Measurements from ENCODE around the gene PTPRQ.

PTPRQ gene

DNA sequence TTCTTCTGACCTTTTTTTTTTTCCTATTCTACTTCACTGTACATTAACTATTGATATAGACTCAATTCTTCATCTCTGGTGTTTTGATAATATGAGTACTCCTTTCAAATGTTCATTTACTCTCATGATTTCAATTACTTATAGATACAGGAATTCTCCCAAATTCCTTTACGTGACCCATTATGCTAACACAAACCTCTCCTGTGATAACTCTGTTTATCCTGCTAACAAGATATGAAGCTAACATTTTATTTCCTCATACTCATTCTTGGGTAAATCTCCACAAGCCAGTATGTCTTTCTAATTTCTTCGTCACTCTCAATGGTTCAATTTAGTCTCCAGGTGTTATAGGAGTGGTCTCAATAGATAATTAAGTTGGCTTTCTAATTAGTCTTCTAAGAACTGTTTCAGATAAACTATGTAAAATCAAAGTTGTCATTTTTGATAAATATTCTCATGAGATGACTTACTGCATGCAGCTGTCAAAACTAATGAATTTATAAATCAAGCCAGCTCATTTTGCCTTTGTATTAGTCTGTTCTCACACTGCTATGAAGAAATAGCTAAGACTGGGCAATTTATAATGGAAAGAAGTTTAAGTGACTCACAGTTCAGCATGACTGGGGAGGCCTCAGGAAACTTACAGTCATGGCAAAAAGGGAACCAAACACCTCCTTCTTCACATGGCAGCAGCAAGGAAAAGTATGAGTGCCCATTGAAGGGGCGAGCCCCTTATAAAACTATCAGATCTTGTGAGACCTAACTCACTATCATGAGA lies 132.8 kb downstream of the PTPRQ start:
- no peak for DNase-seq

GRCh38 chr12:80580254-80580653 lies 136.2 kb downstream of the PTPRQ start:
- DNase-seq = no peak

DNA sequence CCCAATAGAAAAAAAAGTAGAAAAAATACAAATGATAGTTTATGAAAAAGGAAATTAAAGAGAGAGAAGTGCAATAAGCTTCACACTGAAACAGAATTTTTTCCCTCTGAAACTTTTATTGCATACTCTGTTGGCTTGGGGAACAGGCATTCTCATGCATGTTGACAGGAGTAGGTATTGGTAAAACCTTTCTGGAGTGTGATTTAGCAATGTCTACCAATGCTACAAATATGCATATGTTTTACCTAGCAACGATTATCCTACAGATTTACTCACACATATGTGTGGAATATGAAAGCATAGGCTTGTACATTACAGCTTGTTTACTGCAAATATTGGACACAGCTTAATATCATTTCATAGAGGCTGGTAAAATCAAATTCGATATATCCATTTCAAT lies 137.7 kb downstream of the PTPRQ start:
- no peak for DNase-seq

- DNase-seq = no peak
These were observed 138.4 kb downstream of the PTPRQ start for GRCh38 chr12:80582431-80582830.

- DNase-seq = no peak
These were observed 145.0 kb downstream of the PTPRQ start for GRCh38 chr12:80589077-80589476.

GRCh38 chr12:80590085-80590484 lies 146.1 kb downstream of the PTPRQ start:
- no peak for DNase-seq

GRCh38 chr12:80593766-80594165 lies 149.7 kb downstream of the PTPRQ start:
- no peak for DNase-seq

DNA sequence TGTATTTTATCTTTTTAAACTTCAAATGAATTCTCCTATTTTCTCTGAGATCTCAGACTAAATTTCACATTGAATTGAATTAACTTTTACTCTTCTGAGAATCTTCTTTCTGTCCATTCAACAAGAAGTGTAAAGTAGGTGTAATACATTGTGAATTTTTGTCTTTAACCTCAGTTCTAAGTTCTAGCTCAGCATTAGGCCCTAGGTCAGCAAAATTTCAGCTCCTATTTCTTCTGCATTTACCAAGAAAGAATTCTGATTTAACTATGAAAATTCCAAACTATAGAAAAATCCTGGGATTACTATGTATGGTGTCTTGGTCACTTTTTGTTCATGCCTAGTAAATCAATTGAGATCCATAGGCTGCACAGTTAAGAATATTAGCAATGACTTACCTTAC lies 152.5 kb downstream of the PTPRQ start:
- no peak for DNase-seq

DNA sequence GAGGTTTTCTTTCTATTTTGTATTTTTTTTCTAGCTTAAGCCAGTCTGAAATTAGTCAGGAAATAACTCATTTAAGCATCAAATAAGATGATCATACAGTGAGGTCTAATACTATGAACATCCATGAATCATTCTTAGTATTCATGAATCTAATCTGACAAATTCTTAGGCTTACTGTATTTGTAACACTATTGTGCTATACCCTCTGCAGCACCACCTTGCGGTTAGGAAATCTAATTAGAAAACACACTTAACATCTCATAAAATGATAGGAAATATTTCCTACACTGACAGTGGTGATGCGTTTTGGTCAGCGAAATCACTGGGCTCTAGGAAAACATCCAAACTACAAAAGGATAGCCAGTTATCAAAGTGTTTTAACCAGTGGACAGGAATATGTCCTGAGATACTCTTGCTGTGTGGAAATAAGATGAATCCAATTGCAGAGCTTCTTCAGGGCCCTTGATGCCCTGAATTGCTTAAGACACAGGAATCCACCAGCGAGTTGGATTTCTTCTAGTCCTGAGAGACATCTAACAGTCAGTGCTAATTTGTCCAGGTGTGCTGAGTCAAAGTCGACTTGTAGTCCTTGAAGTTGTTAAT lies 154.1 kb downstream of the PTPRQ start:
- DNase-seq = no peak

GRCh38 chr12:80602455-80602854 lies 158.4 kb downstream of the PTPRQ start:
- DNase-seq = no peak

- DNase-seq = no peak
These were observed 163.5 kb downstream of the PTPRQ start for GRCh38 chr12:80607361-80608135.

- DNase-seq = no peak
These were observed 173.7 kb downstream of the PTPRQ start for GRCh38 chr12:80617733-80618132.

DNA sequence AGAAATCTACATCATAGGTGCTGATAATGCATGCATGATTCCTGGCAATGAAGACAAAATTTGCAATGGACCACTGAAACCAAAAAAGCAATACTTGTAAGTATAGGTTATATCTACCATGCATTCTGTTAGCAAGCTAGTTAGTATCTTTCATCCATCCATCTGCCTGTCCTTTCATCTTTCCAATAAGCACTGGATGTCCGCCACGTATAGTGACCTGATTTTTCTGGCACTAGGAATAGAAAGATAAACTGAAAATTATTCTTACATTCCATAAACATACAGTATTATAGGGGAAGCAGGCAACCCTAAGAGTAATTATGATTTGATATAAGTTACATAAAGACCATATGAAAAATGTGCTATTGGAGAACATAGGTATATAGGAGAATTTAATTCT lies 176.2 kb downstream of the PTPRQ start:
- DNase-seq = no peak

DNA sequence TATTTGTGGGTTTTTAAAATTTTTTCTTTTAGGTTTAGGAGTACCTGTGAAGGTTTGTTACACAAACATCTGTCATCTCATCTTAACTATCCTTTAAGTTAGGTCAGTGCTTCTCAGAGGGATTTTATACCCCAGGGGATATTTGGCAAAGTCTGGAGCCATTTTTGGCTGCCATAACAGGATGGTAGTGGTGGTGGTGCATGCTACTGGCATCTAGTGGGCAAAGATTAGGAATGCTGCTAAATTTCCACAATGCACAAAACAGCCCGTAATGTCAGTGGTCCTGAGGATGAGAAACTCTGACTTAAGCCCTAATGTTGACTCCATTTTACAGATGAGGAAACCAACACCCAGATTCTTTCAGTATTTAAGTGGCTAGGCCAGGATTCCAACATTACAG lies 178.2 kb downstream of the PTPRQ start:
- no peak for DNase-seq

DNA sequence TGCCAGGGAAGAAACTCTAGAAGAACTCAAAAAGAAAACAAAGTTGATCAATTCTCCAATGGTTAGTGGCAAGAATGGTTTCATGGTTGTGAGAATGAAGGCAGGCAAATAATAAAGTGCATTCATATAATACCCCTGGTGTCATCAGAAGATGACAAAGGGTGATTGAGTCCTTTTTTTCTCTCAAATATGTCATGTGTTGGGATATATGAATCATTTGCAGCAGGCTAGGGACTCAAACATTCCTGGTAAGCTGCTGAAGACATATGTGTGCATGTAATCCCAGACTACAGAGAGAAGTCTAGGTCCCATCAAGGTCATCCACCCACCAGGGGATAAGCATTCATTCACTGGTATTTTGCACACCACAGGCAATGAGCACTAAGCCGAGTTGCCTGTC lies 181.0 kb downstream of the PTPRQ start:
- no peak for DNase-seq

DNA sequence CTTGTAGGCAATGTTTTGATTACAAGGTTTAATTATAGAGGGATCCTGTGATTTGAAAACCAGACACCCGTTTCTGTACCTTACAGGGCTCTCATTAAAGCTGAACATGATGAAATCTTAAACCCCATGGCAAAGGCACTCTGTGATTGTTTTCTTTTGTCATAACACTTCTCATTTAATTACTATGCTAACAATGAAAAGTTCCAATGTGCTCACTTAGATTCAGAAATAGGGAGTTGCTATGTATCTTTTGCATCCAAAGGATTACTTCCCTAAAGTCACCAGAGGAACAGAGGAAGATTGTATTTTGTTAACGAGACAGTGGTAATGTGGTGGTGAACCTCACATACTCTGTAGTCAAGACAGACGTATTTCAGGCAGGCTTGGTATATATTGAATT lies 181.9 kb downstream of the PTPRQ start:
- DNase-seq = no peak

GRCh38 chr12:80627782-80628181 lies 183.7 kb downstream of the PTPRQ start:
- DNase-seq = no peak

DNA sequence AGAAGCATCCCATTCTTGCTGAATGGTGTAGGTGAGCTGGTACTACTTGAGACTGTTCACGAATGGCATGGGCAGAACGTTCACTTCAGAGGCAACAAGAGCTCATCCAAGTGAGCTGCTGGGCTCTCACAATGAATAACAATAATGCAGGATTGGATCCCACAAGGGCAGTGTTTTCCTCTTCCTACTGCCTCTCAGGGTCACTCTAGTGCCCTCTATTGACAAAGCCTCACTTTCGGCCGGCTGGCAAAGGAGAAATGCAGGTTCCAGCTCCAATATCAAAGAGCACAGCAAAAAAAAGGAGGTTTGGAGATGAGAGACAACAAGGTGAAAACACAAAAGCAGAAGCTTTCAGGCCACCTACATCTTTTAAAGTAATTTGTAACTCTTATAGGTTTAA lies 188.8 kb downstream of the PTPRQ start:
- DNase-seq = no peak

GRCh38 chr12:80634903-80635302 lies 190.9 kb downstream of the PTPRQ start:
- DNase-seq = no peak

DNA sequence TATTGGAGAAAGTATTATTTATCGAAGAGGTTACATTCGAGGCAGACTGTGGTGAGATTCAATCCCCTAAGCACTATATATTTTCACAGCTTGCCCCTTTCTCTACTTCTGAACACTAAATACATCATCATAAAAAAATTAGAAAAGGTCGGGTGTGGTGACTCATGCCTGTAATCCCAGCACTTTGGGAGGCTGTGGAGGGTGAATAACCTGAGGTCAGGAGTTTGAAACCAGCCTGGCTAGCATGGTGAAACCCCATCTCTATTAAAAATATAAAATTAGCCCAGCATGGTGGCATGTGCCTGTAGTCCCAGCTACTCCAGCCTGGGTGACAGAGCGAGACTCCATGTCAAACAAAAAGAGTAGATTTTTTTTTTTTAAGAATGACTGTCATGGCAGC lies 192.8 kb downstream of the PTPRQ start:
- no peak for DNase-seq

DNA sequence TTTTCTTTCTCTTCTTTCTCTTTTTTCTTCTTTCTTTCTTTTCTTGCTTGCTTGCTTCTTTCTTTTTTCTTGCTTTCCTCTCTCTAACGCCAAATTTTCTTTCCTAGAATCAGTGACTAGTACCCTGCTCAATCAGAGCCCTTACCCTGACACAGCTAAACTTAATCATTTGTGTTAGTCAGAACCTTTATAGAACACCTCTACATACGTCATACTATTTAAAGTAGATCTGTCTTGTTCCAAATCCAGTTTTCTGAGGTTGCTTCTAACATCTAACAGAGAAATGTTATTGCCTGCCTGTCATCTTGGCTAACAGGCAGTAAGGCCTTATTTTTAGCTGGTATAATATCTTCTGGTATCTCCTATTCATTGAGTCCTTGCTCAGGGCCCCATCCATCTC lies 197.9 kb downstream of the PTPRQ start:
- no peak for DNase-seq

DNA sequence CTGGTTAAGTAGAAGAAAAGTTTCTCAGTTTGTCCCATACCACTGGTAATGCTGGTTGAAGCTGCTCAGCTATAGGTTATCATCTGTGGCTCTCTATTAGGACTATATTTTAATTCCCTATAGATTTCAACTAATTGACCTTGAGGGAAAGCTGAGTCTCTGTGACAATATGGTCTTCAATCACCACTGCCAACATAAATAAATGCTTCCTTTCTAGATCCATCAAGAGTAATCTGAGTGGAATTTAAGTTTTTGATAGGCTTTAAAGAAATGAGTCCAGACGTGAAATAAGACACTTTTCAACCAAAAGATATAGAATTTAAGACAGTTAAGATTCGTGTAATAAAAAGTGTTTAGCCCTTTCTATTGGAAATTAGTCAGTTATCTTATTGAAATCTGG lies 199.9 kb downstream of the PTPRQ start:
- no peak for DNase-seq

DNA sequence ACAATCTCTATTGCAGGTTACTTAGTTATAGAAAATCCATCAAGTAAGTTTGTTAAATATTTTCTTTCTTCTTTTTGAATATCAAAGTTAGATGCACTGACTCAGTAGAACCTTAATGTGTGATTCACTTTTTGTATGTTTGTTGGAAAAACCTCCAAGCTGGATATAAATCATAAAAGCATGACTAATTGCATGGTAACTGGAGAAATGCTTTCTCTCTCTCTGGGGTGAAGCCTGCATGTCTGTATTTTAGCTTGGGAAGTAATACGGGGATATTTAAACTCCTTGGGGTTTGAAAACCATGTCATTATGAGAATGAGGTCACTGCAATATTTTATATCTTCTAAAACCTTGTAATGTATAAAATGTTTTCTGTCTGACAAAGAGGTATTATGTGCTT lies 204.8 kb downstream of the PTPRQ start:
- no peak for DNase-seq

DNA sequence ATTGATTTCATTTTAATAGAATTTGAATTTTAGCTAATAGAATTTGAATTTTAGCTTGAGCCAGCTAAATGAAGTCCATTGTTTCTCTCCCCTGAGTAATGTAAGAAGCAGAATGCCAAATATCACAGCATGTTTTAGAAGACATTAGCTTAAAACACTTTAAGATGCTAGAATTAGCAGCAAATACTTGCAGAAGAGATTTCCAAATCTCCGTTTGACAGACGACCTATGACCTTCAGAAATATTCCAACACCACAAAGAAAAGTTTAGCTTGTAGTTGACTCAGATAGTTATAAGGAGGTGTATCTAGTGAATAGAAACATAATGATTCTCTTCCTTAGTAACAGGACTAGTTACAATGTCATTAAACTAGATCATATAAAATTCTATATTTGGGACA lies 211.7 kb downstream of the PTPRQ start:
- DNase-seq = no peak

All from DMS153 (cell line).